ENCODE data around the gene PARD6A. TPM values are rescaled to one million over a fixed set of nuclear protein-coding genes. Genes with fewer than 3 reads are reported as not detected.

The PARD6A gene
- total and polyA plus RNA-seq, 2 of the 4 experiments (the other 2 are of a cell fraction) = 0.36 to 0.55 TPM

DNA sequence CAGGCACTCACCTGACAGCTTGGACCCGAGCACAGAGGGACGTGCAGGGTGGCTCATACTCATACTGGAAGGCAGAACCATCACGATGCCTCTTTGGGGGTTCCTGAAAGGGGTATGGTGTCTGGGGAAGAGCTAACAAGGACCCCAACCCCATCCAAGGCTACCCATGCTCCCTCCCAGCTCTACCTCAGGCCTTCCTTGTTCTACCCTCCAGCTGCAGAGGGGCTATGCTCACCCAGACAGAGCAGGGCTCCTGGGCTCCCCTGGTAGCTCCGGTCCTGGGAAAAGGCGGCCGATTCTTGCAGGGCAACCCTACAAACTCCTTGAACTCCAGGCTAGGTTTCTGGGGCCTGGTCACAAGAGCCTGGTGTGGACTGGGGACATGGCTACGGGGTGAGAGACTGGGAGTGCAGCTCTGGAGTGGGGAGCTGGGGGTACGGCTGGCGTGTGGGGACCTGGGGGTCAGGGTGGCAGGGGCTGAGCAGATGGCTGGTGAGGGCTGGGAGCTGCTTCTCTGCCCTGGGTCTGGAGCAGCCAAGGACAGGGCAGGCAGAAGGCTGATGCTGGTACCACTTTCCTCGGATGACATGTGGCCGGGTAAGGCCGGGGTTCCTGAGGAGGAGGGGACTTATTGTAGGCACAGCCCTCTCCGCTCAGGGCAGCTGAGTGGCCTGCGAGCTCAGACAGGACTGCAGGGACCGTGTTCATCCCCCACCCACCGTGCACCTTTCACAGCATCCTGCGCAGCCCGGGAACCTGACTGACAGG, 2.8 kb upstream of the PARD6A start:
- DNase-seq = no peak
- dilution Hi-C loops (cut with HindIII; ENCODE audit: low sequenced_read_pairs, unreplicated experiment) = no loop called here
- Histone ChIP-seq H3K4me3 (ENCODE audit: insufficient read depth, low read depth, low read length) (no peak overlapping the region), H3K9ac (ENCODE audit: low read depth, low read length) (no peak overlapping the region), H3K18ac (ENCODE audit: low read depth, low read length) (no peak overlapping the region), H3K27ac (ENCODE audit: insufficient read depth, low read length) (no peak overlapping the region), H3K9me1 (ENCODE audit: insufficient read depth, low read length) (peaks cover 7% of the 10 kb centered on the region), H2BK5ac (ENCODE audit: low read depth, low read length, poor library complexity, severe bottlenecking) (no peak overlapping the region), H3K36me3 (ENCODE audit: control insufficient read depth, insufficient read depth, low read length) (peaks cover 2% of the 10 kb centered on the region; the same call in 1 of the 2 replicates), H3K56ac (ENCODE audit: extremely low read depth, insufficient read depth, low read length) (no peak overlapping the region), H2BK20ac (ENCODE audit: low read depth, low read length) (no peak overlapping the region), H3K4me2 (ENCODE audit: low read depth, low read length) (no peak overlapping the region), H2AFZ (replicated peaks; ENCODE audit: low read length, poor library complexity) (no peak overlapping the region), H3K4ac (ENCODE audit: low read depth, low read length) (no peak overlapping the region), H2AK9ac (replicated peaks; ENCODE audit: low read depth, low read length, poor library complexity) (no peak overlapping the region), H2BK120ac (ENCODE audit: low read depth, low read length) (no peak overlapping the region), H3K9me3 (ENCODE audit: control insufficient read depth, insufficient read depth, low read length) (no peaks in the 10 kb centered on the region), H2AK5ac (ENCODE audit: low read depth, low read length) (no peak overlapping the region), H3K27me3 (ENCODE audit: control insufficient read depth, insufficient read depth, low read length) (no peaks in the 10 kb centered on the region), H3K23ac (ENCODE audit: low read depth, low read length) (no peak overlapping the region), H2BK15ac (ENCODE audit: low read depth, low read length) (no peak overlapping the region), H3K14ac (replicated peaks; ENCODE audit: low read depth, low read length) (no peak overlapping the region), H3K79me1 (ENCODE audit: low read depth in 1 of 2, low read length in 2 of 2) (peaks cover 6 to 20% of the 10 kb centered on the region in 2 experiments; a peak in 3 of 4 replicates), H4K20me1 (ENCODE audit: insufficient read depth, low read length) (peaks cover 5% of the 10 kb centered on the region), H4K5ac (ENCODE audit: low read depth, low read length) (no peak overlapping the region), H3K4me1 (ENCODE audit: control insufficient read depth, insufficient read depth, low read length) (peaks cover 9% of the 10 kb centered on the region; the same call in 1 of the 2 replicates), H4K8ac (ENCODE audit: low read depth in 2 of 2, low read length in 2 of 2) (no peak overlapping the region), H4K91ac (ENCODE audit: insufficient read depth, low read depth, low read length) (no peak overlapping the region)
- no TSS peak for BruUV-seq (replicated peaks)
- ChIA-PET POLR2A (ENCODE audit: unreplicated experiment) (no interaction called here), CTCF (interaction anchor here (0.5 to 1.3 kb wide), 2 partner anchors 137 to 161 kb away, joined by 3 to 4 read pairs; no protein-coding TSS in a partner anchor)
- TF ChIP-seq MAFK (IDR thresholded peaks at IDR 0.05; ENCODE audit: low read depth, low read length) = no peak
- no peak for TF ChIP-seq SMC3 (IDR thresholded peaks at IDR 0.05; ENCODE audit: low read depth, low read length)
- TF ChIP-seq CEBPB (IDR thresholded peaks at IDR 0.05; ENCODE audit: low read depth, low read length) = no peak
- no peak for TF ChIP-seq MXI1 (IDR thresholded peaks at IDR 0.05; ENCODE audit: borderline replicate concordance, low read depth, low read length)
- TF ChIP-seq, protein P1, sequence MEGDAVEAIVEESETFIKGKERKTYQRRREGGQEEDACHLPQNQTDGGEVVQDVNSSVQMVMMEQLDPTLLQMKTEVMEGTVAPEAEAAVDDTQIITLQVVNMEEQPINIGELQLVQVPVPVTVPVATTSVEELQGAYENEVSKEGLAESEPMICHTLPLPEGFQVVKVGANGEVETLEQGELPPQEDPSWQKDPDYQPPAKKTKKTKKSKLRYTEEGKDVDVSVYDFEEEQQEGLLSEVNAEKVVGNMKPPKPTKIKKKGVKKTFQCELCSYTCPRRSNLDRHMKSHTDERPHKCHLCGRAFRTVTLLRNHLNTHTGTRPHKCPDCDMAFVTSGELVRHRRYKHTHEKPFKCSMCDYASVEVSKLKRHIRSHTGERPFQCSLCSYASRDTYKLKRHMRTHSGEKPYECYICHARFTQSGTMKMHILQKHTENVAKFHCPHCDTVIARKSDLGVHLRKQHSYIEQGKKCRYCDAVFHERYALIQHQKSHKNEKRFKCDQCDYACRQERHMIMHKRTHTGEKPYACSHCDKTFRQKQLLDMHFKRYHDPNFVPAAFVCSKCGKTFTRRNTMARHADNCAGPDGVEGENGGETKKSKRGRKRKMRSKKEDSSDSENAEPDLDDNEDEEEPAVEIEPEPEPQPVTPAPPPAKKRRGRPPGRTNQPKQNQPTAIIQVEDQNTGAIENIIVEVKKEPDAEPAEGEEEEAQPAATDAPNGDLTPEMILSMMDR (conservative IDR thresholded peaks at IDR 0.05; ENCODE audit: low read depth, low read length) = no peak
- TF ChIP-seq USF2 (IDR thresholded peaks at IDR 0.05; ENCODE audit: low read depth, low read length) = no peak
- no peak for TF ChIP-seq BHLHE40 (IDR thresholded peaks at IDR 0.05; ENCODE audit: low read depth, low read length)
- no peak for TF ChIP-seq CHD1 (IDR thresholded peaks at IDR 0.05; ENCODE audit: low read depth, low read length)
- no peak for TF ChIP-seq RAD21 (IDR thresholded peaks at IDR 0.05; ENCODE audit: low read length)
- no peak for TF ChIP-seq POLR2A (IDR thresholded peaks at IDR 0.05; ENCODE audit: low read depth, low read length)
- no peak for TF ChIP-seq ELK1 (IDR thresholded peaks at IDR 0.05; ENCODE audit: borderline replicate concordance, low read depth, low read length)
- TF ChIP-seq RFX5 (IDR thresholded peaks at IDR 0.05; ENCODE audit: low read depth, low read length) = no peak
- TF ChIP-seq FOS (IDR thresholded peaks at IDR 0.05; ENCODE audit: low read depth, low read length) = no peak
- TF ChIP-seq NFE2L2 (IDR thresholded peaks at IDR 0.05; ENCODE audit: low read depth, low read length) = no peak
- no peak for TF ChIP-seq MAZ (IDR thresholded peaks at IDR 0.05; ENCODE audit: borderline replicate concordance, low read depth, low read length)
- no peak for ATAC-seq (ENCODE audit: low read depth)
- intact Hi-C loops (cut with micrococcal nuclease) = no loop called here
- in situ Hi-C loops (cut with MboI; ENCODE audit: low sequenced_read_pairs) = no loop called here
- WGBS, 2 experiments (ENCODE audit: extremely low coverage in 2 of 2, insufficient read length in 1 of 2) = 93% methylated on average over 6 of the region's 18 CpGs; no CpG with 5 or more reads in 1 of the 2 experiments

Measured in IMR-90 (cell line).